ENCODE results near the gene KANSL1L. TPM values are rescaled to one million over a fixed set of nuclear protein-coding genes. Genes with fewer than 3 reads are reported as not detected.

KANSL1L gene
- total RNA-seq, 4 donors from 2014 or later = 18.0 to 48.7 (median 25.6) TPM

- TF ChIP-seq CTCF (IDR thresholded peaks at IDR 0.05) (no peak), POLR2AphosphoS5 (IDR thresholded peaks at IDR 0.05) (no peak), EP300 (IDR thresholded peaks at IDR 0.05) (no peak), POLR2A (IDR thresholded peaks at IDR 0.05) (no peak)
- Histone ChIP-seq H3K27me3 (no peaks in the 10 kb centered on the region), H3K4me3 (no peak overlapping the region), H3K9me3 (no peaks in the 10 kb centered on the region), H3K36me3 (no peaks in the 10 kb centered on the region), H3K4me1 (peaks cover 31% of the 10 kb centered on the region), H3K27ac (no peak overlapping the region)
- DNase-seq (ENCODE audit: low spot score in 2 of 2) = no peak
- 97% methylated on average over 26 of the region's 32 CpGs for WGBS
Measured at GRCh38 chr2:210000464-210001324, 170.5 kb downstream of the KANSL1L start.

- WGBS = 72% methylated on average over 1 of the region's 1 CpG
Measured at GRCh38 chr2:209998596-209998995, 172.6 kb downstream of the KANSL1L start.

GRCh38 chr2:209993968-209994367 is 177.2 kb downstream of the KANSL1L start:
- Histone ChIP-seq H3K9me3 (no peaks in the 10 kb centered on the region), H3K4me1 (no peaks in the 10 kb centered on the region), H3K4me3 (no peak overlapping the region), H3K27ac (no peak overlapping the region), H3K27me3 (no peaks in the 10 kb centered on the region), H3K36me3 (no peaks in the 10 kb centered on the region)
- WGBS = 90% methylated on average over 9 of the region's 9 CpGs
- TF ChIP-seq POLR2AphosphoS5 (IDR thresholded peaks at IDR 0.05) = no peak
- TF ChIP-seq POLR2A (IDR thresholded peaks at IDR 0.05) = no peak
- DNase-seq (ENCODE audit: low spot score in 2 of 2) = no peak

More at GRCh38 chr2:209998596-209998995, 172.6 kb downstream of the KANSL1L start:
- TF ChIP-seq POLR2A (IDR thresholded peaks at IDR 0.05) = no peak
- no peak for TF ChIP-seq CTCF (IDR thresholded peaks at IDR 0.05)
- TF ChIP-seq POLR2AphosphoS5 (IDR thresholded peaks at IDR 0.05) = no peak
- TF ChIP-seq EP300 (IDR thresholded peaks at IDR 0.05) = no peak
- Histone ChIP-seq H3K27ac (no peak overlapping the region), H3K27me3 (no peaks in the 10 kb centered on the region), H3K9me3 (no peaks in the 10 kb centered on the region), H3K4me1 (peaks cover 12% of the 10 kb centered on the region), H3K4me3 (no peak overlapping the region), H3K36me3 (no peaks in the 10 kb centered on the region)
- DNase-seq (ENCODE audit: low spot score in 2 of 2) = no peak

GRCh38 chr2:209990838-209991237 is 180.4 kb downstream of the KANSL1L start:
- H3K4me3 ChIP-seq = no peak overlapping the region
- no peak overlapping the region for H3K27ac ChIP-seq
- no peaks in the 10 kb centered on the region for H3K36me3 ChIP-seq
- H3K27me3 ChIP-seq = no peaks in the 10 kb centered on the region
- no peak for DNase-seq (ENCODE audit: low spot score in 2 of 2)
- H3K9me3 ChIP-seq = no peaks in the 10 kb centered on the region
- no peak for TF ChIP-seq POLR2AphosphoS5 (IDR thresholded peaks at IDR 0.05)
- TF ChIP-seq EP300 (IDR thresholded peaks at IDR 0.05) = no peak
- H3K4me1 ChIP-seq = no peaks in the 10 kb centered on the region
- 80% methylated on average over 2 of the region's 2 CpGs for WGBS

- Histone ChIP-seq H3K4me1 (no peaks in the 10 kb centered on the region), H3K27ac (no peak overlapping the region), H3K36me3 (no peaks in the 10 kb centered on the region), H3K9me3 (no peaks in the 10 kb centered on the region), H3K4me3 (no peak overlapping the region), H3K27me3 (no peaks in the 10 kb centered on the region)
- no peak for DNase-seq (ENCODE audit: low spot score in 2 of 2)
- WGBS = 84% methylated on average over 4 of the region's 4 CpGs
- TF ChIP-seq POLR2AphosphoS5 (IDR thresholded peaks at IDR 0.05) (no peak), EP300 (IDR thresholded peaks at IDR 0.05) (no peak), CTCF (IDR thresholded peaks at IDR 0.05) (no peak), POLR2A (IDR thresholded peaks at IDR 0.05) (no peak)
Measured at GRCh38 chr2:209988010-209988409, 183.2 kb downstream of the KANSL1L start.

GRCh38 chr2:209986415-209986814 is 184.8 kb downstream of the KANSL1L start:
- Histone ChIP-seq H3K27me3 (no peaks in the 10 kb centered on the region), H3K4me3 (no peak overlapping the region), H3K9me3 (no peaks in the 10 kb centered on the region), H3K4me1 (no peaks in the 10 kb centered on the region), H3K27ac (no peak overlapping the region), H3K36me3 (no peaks in the 10 kb centered on the region)
- no peak for DNase-seq (ENCODE audit: low spot score in 2 of 2)
- no peak for TF ChIP-seq POLR2A (IDR thresholded peaks at IDR 0.05)
- no peak for TF ChIP-seq EP300 (IDR thresholded peaks at IDR 0.05)
- no peak for TF ChIP-seq CTCF (IDR thresholded peaks at IDR 0.05)
- no peak for TF ChIP-seq POLR2AphosphoS5 (IDR thresholded peaks at IDR 0.05)
- WGBS = 92% methylated on average over 2 of the region's 2 CpGs

Data from suprapubic skin (tissue), 4 donors.